Neural cell (in vitro differentiated cells): Measurements from ENCODE around the gene AGAP3. TPM values are rescaled to one million over a fixed set of nuclear protein-coding genes. Genes with fewer than 3 reads are reported as not detected.

Experiments used
- H2AFZ ChIP-seq: fragments of 200-600, 300-800 bp; sonication (generic), shearing (Covaris generic); 2 replicates; pipeline ENCODE4 v1.6.0; 2014; ENCODE audit warnings: low read depth, mild to moderate bottlenecking, antibody characterized with exemption, low read length, moderate library complexity
- H3F3A ChIP-seq: fragments of 200-600 bp; shearing (Covaris generic); 2 replicates; pipeline ENCODE4 v1.6.1; 2016; ENCODE audit warnings: mild to moderate bottlenecking, moderate library complexity, mixed read lengths, antibody characterized with exemption, low read length; ENCODE audit not compliant: insufficient read depth, poor library complexity, severe bottlenecking
- H3K27ac ChIP-seq: fragments of 200-600, 300-800 bp; sonication (generic), shearing (Covaris generic); 2 replicates; pipeline ENCODE4 v1.5.1; 2014; ENCODE audit warnings: mild to moderate bottlenecking, low read length, moderate library complexity
- H3K27me3 ChIP-seq: fragments of 300-800, 200-600 bp; sonication (generic), shearing (Covaris generic); 2 replicates; pipeline ENCODE4 v1.6.0; 2014; ENCODE audit warnings: mild to moderate bottlenecking, low read depth, low read length, moderate library complexity; ENCODE audit not compliant: insufficient read depth
- H3K36me3 ChIP-seq: fragments of 300-800, 200-600 bp; sonication (generic), shearing (Covaris generic); 2 replicates; pipeline ENCODE4 v1.5.1; 2014; ENCODE audit warnings: mild to moderate bottlenecking, antibody characterized with exemption, low read length, moderate library complexity; ENCODE audit not compliant: insufficient read depth
- H3K4me2 ChIP-seq: fragments of 300-800, 200-600 bp; sonication (generic), shearing (Covaris generic); 2 replicates; pipeline ENCODE4 v1.6.0; 2014; ENCODE audit warnings: mild to moderate bottlenecking, low read length
- H3K4me3 ChIP-seq: fragments of 300-800, 200-600 bp; sonication (generic), shearing (Covaris generic); 2 replicates; pipeline ENCODE4 v1.5.1; 2014; ENCODE audit warnings: mild to moderate bottlenecking, low read length, moderate library complexity
- H3K79me2 ChIP-seq: fragments of 200-600 bp; shearing (Covaris generic); replicated peaks from 2 replicates; pipeline ENCODE4 v1.6.0; 2014; ENCODE audit warnings: mild to moderate bottlenecking, low read length, moderate library complexity; ENCODE audit not compliant: insufficient read depth
- H3K9ac ChIP-seq: fragments of 300-800, 200-600 bp; sonication (generic), shearing (Covaris generic); 2 replicates; pipeline ENCODE4 v1.6.1; 2016; ENCODE audit warnings: mild to moderate bottlenecking, low read length, mixed read lengths
- H3K9me2 ChIP-seq: fragments of 200-600 bp; shearing (Covaris generic); 2 replicates; pipeline ENCODE4 v1.6.1; 2016; ENCODE audit warnings: mild to moderate bottlenecking, low read length, mixed read lengths; ENCODE audit not compliant: insufficient read depth
- H3K9me3 ChIP-seq: fragments of 200-600, 300-800 bp; sonication (generic), shearing (Covaris generic); 2 replicates; pipeline ENCODE4 v1.6.1; 2016; ENCODE audit warnings: mild to moderate bottlenecking, mixed run types, low read length, moderate library complexity, mixed read lengths
- H4K20me1 ChIP-seq: fragments of 200-600 bp; shearing (Covaris generic); 2 replicates; pipeline ENCODE4 v1.6.1; 2016; ENCODE audit warnings: mild to moderate bottlenecking, mixed run types; ENCODE audit not compliant: insufficient read depth
- CTCF ChIP-seq: fragments of 450-650 bp; IDR thresholded peaks from 2 replicates; pipeline ENCODE4 v1.5.1; 2014; ENCODE audit warnings: antibody characterized with exemption, mild to moderate bottlenecking, moderate library complexity; ENCODE audit not compliant: poor library complexity, severe bottlenecking
- EP300 ChIP-seq: fragments of 450-650 bp; conservative IDR thresholded peaks from 2 replicates; pipeline ENCODE4 v1.6.1; 2014; ENCODE audit warnings: antibody characterized with exemption, mild to moderate bottlenecking, moderate library complexity; ENCODE audit not compliant: poor library complexity, severe bottlenecking
- EZH2 ChIP-seq: fragments of 200-600, 300-800 bp; shearing (Covaris generic), sonication (generic); IDR thresholded peaks from 2 replicates; pipeline ENCODE4 v1.6.1; 2014; ENCODE audit warnings: antibody characterized with exemption, low read length, borderline replicate concordance, mild to moderate bottlenecking; ENCODE audit not compliant: insufficient read depth, poor library complexity, severe bottlenecking
- MXI1 ChIP-seq: fragments of 450-650 bp; conservative IDR thresholded peaks from 2 replicates; pipeline ENCODE4 v1.6.1; 2014; ENCODE audit warnings: antibody characterized with exemption, mild to moderate bottlenecking; ENCODE audit not compliant: poor library complexity, severe bottlenecking
- POLR2AphosphoS5 ChIP-seq: IDR thresholded peaks from 2 replicates; pipeline ENCODE4 v1.6.1; 2012
- RAD21 ChIP-seq: fragments of 450-650 bp; conservative IDR thresholded peaks from 2 replicates; pipeline ENCODE4 v1.6.1; 2014; ENCODE audit warnings: antibody characterized with exemption, mild to moderate bottlenecking, moderate library complexity
- REST ChIP-seq: IDR thresholded peaks from 2 replicates; pipeline ENCODE4 v1.6.1; 2012; ENCODE audit warnings: borderline replicate concordance
- SMC3 ChIP-seq: fragments of 450-650 bp; conservative IDR thresholded peaks from 2 replicates; pipeline ENCODE4 v1.6.1; 2014; ENCODE audit warnings: antibody characterized with exemption, mild to moderate bottlenecking, moderate library complexity; ENCODE audit not compliant: poor library complexity
- TAF1 ChIP-seq: IDR thresholded peaks from 2 replicates; pipeline ENCODE4 v1.6.1; 2012; ENCODE audit warnings: low read depth
- polyA plus RNA-seq: library from polyadenylated mRNA; depleted of rRNA; stranded (reverse); fragments of >200 nt; gene quantifications from 2 replicates; pipeline ENCODE4 v1.2.3, GENCODE V29; 2014

Gene AGAP3
- polyA plus RNA-seq, 1 donor from 2014 or later = 117 TPM

- no peak overlapping the region for H3K4me2 ChIP-seq
- peaks cover under 1% of the 10 kb centered on the region for H3K27me3 ChIP-seq
Measured at GRCh38 chr7:151157645-151158329, 71.5 kb downstream of the AGAP3 start.

GRCh38 chr7:151161757-151162156 is 75.5 kb downstream of the AGAP3 start:
- Histone ChIP-seq H2AFZ (no peak overlapping the region), H3K9me3 (no peaks in the 10 kb centered on the region), H3K27ac (no peak overlapping the region), H4K20me1 (no peaks in the 10 kb centered on the region), H3F3A (no peaks in the 10 kb centered on the region), H3K27me3 (peaks cover 38% of the 10 kb centered on the region), H3K79me2 (no peaks in the 10 kb centered on the region), H3K4me3 (no peak overlapping the region), H3K36me3 (no peaks in the 10 kb centered on the region), H3K9ac (no peak overlapping the region), H3K9me2 (no peaks in the 10 kb centered on the region), H3K4me2 (no peak overlapping the region)
- TF ChIP-seq TAF1 (no peak), POLR2AphosphoS5 (no peak), EP300 (no peak), REST (no peak), EZH2 (no peak), RAD21 (no peak)

More at GRCh38 chr7:151157645-151158329, 71.5 kb downstream of the AGAP3 start:
- Histone ChIP-seq H3K9me2 (no peaks in the 10 kb centered on the region), H3K27ac (no peak overlapping the region), H3K4me3 (no peak overlapping the region), H3F3A (no peaks in the 10 kb centered on the region), H3K79me2 (no peaks in the 10 kb centered on the region), H2AFZ (no peak overlapping the region), H3K9me3 (no peaks in the 10 kb centered on the region), H3K36me3 (no peaks in the 10 kb centered on the region), H3K9ac (no peak overlapping the region), H4K20me1 (no peaks in the 10 kb centered on the region)
- TF ChIP-seq MXI1 (no peak), TAF1 (no peak), RAD21 (no peak), REST (no peak), EP300 (no peak), POLR2AphosphoS5 (no peak), CTCF (no peak), EZH2 (no peak), SMC3 (no peak)
